Astrocyte of the hippocampus (primary cell): Measurements from ENCODE around the gene CGNL1.

Experiments
- DNase-seq: peaks from one replicate; pipeline ENCODE4 v3.0.0; 2011; ENCODE audit warnings: low read depth, low spot score

Gene CGNL1

GRCh38 chr15:57422113-57422754 lies 45.9 kb downstream of the CGNL1 start:
- DNase-seq, result no peak

- DNase-seq, result no peak
These were observed 47.4 kb downstream of the CGNL1 start for GRCh38 chr15:57423599-57424140.

- no peak for DNase-seq
These were observed 48.5 kb downstream of the CGNL1 start for GRCh38 chr15:57424628-57425405.

- no peak for DNase-seq
These were observed 49.5 kb downstream of the CGNL1 start for GRCh38 chr15:57425842-57426241.

- peak; percentile 33 for DNase-seq
These were observed 51.1 kb downstream of the CGNL1 start for GRCh38 chr15:57427367-57427821.

- peak; percentile 80 for DNase-seq
These were observed 55.9 kb downstream of the CGNL1 start for GRCh38 chr15:57432141-57432741.

GRCh38 chr15:57436166-57436565 lies 59.9 kb downstream of the CGNL1 start:
- DNase-seq, result no peak

GRCh38 chr15:57436961-57437360 lies 60.7 kb downstream of the CGNL1 start:
- DNase-seq, result peak; percentile 31

- no peak for DNase-seq
These were observed 61.3 kb downstream of the CGNL1 start for GRCh38 chr15:57437564-57437963.

- no peak for DNase-seq
These were observed 61.9 kb downstream of the CGNL1 start for GRCh38 chr15:57438166-57438565.

- no peak for DNase-seq
These were observed 63.1 kb downstream of the CGNL1 start for GRCh38 chr15:57439128-57440027.

GRCh38 chr15:57440167-57440566 lies 63.9 kb downstream of the CGNL1 start:
- peak; percentile 47 for DNase-seq

GRCh38 chr15:57440799-57441198 lies 64.5 kb downstream of the CGNL1 start:
- peak; percentile 94 for DNase-seq

- DNase-seq, result no peak
These were observed 66.0 kb downstream of the CGNL1 start for GRCh38 chr15:57442335-57442734.

GRCh38 chr15:57443486-57443885 lies 67.2 kb downstream of the CGNL1 start:
- DNase-seq, result no peak

- peak; percentile 36 for DNase-seq
These were observed 68.7 kb downstream of the CGNL1 start for GRCh38 chr15:57444877-57445513.

- DNase-seq, result peak; percentile 27
These were observed 69.6 kb downstream of the CGNL1 start for GRCh38 chr15:57445872-57446271.

GRCh38 chr15:57446393-57446792 lies 70.1 kb downstream of the CGNL1 start:
- no peak for DNase-seq

- DNase-seq, result no peak
These were observed 75.2 kb downstream of the CGNL1 start for GRCh38 chr15:57451555-57451954.

GRCh38 chr15:57452090-57452754 lies 75.9 kb downstream of the CGNL1 start:
- no peak for DNase-seq
